Naive thymus-derived CD4-positive, alpha-beta T cell (primary cell): ENCODE results near the gene NWD2. TPM values are rescaled to one million over a fixed set of nuclear protein-coding genes. Genes with fewer than 3 reads are reported as not detected.

Experiments
- ATAC-seq: fragments of 150-1000 bp; cut with Tn5 transposase; 2 replicates; pipeline ENCODE4 v1.10.0; 2021; ENCODE audit warnings: mild to moderate bottlenecking, moderate library complexity
- CTCF ChIA-PET: fragments of 350-600 bp; sonication (Branson Sonifier 250); formaldehyde crosslinking; loops from one replicate; lab custom pipeline; 2021; ENCODE audit warnings: antibody characterized with exemption; lab: Charles Lee
- POLR2A ChIA-PET: fragments of 350-600 bp; sonication (Branson Sonifier 250); formaldehyde crosslinking; loops from one replicate; lab custom pipeline; 2021; ENCODE audit warnings: antibody characterized with exemption, inconsistent platforms; lab: Charles Lee
- DNase-seq, 9 donors: peaks; one replicate each; pipeline versions ENCODE4 v3.0.0 to v3.0.0-alpha.2; 2020 to 2022; ENCODE audit warnings: mixed read lengths in 1 of 9
- H3K27ac ChIP-seq: one replicate; pipeline ENCODE4 v1.7.0; 2013; ENCODE audit warnings: mild to moderate bottlenecking, low read depth, low read length, moderate library complexity
- H3K27me3 ChIP-seq, 2 donors: one replicate each; pipeline ENCODE4 v1.7.0; 2013; ENCODE audit warnings: low read length in 2 of 2, mild to moderate bottlenecking in 2 of 2, moderate library complexity in 2 of 2; ENCODE audit not compliant: control insufficient read depth in 2 of 2, insufficient read depth in 2 of 2
- H3K36me3 ChIP-seq, 3 experiments: 1 replicate in 2 of 3; 2 replicates in 1 of 3; pipeline ENCODE4 v1.7.0; 2013; ENCODE audit warnings: low read length in 3 of 3, mild to moderate bottlenecking in 3 of 3, moderate library complexity in 1 of 3; ENCODE audit not compliant: insufficient read depth in 3 of 3, control insufficient read depth in 2 of 3
- H3K4me1 ChIP-seq, 2 donors: one replicate each; pipeline ENCODE4 v1.7.0; 2013; ENCODE audit warnings: low read length in 2 of 2, mild to moderate bottlenecking in 2 of 2, moderate library complexity in 1 of 2; ENCODE audit not compliant: control insufficient read depth in 2 of 2, insufficient read depth in 2 of 2
- H3K4me3 ChIP-seq: 2 replicates; pipeline ENCODE4 v1.7.0; 2013; ENCODE audit warnings: mild to moderate bottlenecking, low read length
- H3K9me3 ChIP-seq, 3 experiments: 1 replicate in 2 of 3; 2 replicates in 1 of 3; pipeline ENCODE4 v1.7.0; 2013; ENCODE audit warnings: low read length in 3 of 3; ENCODE audit not compliant: control insufficient read depth in 2 of 3
- H3K27ac Mint-ChIP-seq, 9 donors: one replicate each; pipeline ENCODE4 v1.8.0; 2020 to 2022; ENCODE audit warnings: mixed read lengths in 9 of 9, mild to moderate bottlenecking in 8 of 9, moderate library complexity in 5 of 9, inconsistent platforms in 2 of 9
- H3K27me3 Mint-ChIP-seq, 5 donors: one replicate each; pipeline ENCODE4 v1.8.0; 2021 to 2022; ENCODE audit warnings: mixed read lengths in 5 of 5, mild to moderate bottlenecking in 1 of 5
- H3K36me3 Mint-ChIP-seq, 5 donors: one replicate each; pipeline ENCODE4 v1.8.0; 2020 to 2022; ENCODE audit warnings: mixed read lengths in 5 of 5, mild to moderate bottlenecking in 3 of 5, inconsistent platforms in 1 of 5
- H3K4me1 Mint-ChIP-seq, 7 donors: one replicate each; pipeline ENCODE4 v1.8.0; 2020 to 2022; ENCODE audit warnings: mixed read lengths in 7 of 7, mild to moderate bottlenecking in 3 of 7, inconsistent platforms in 1 of 7
- H3K4me3 Mint-ChIP-seq, 10 donors: one replicate each; pipeline ENCODE4 v1.8.0; 2020 to 2022; ENCODE audit warnings: mild to moderate bottlenecking in 10 of 10, mixed read lengths in 10 of 10, moderate library complexity in 6 of 10, inconsistent platforms in 2 of 10
- H3K9me3 Mint-ChIP-seq, 11 donors: one replicate each; pipeline ENCODE4 v1.8.0; 2020 to 2022; ENCODE audit warnings: mixed read lengths in 11 of 11, mild to moderate bottlenecking in 4 of 11, inconsistent platforms in 1 of 11, moderate library complexity in 1 of 11
- intact Hi-C, 2 donors: fragments of 100-400 bp; cut with micrococcal nuclease; formaldehyde crosslinking; loops; one replicate each; pipeline ENCODE4 v1.15.1; 2023
- polyA plus RNA-seq, 2 donors: library from polyadenylated mRNA; unstranded; fragments of 300-500 nt; fragmentation: Illumina TruSeq; gene quantifications; one replicate each; pipeline ENCODE4 v1.2.3, GENCODE V29; 2021
- total RNA-seq, 6 experiments: library from RNA in 5 of 6; stranded (reverse) in 5 of 6; gene quantifications; 1 replicate in 5 of 6; 2 replicates in 1 of 6; pipeline ENCODE4 v1.2.3 and lab custom pipeline; 2021 to 2026

Gene NWD2
- total and polyA plus RNA-seq, 7 experiments from 2014 or later: not detected

DNA sequence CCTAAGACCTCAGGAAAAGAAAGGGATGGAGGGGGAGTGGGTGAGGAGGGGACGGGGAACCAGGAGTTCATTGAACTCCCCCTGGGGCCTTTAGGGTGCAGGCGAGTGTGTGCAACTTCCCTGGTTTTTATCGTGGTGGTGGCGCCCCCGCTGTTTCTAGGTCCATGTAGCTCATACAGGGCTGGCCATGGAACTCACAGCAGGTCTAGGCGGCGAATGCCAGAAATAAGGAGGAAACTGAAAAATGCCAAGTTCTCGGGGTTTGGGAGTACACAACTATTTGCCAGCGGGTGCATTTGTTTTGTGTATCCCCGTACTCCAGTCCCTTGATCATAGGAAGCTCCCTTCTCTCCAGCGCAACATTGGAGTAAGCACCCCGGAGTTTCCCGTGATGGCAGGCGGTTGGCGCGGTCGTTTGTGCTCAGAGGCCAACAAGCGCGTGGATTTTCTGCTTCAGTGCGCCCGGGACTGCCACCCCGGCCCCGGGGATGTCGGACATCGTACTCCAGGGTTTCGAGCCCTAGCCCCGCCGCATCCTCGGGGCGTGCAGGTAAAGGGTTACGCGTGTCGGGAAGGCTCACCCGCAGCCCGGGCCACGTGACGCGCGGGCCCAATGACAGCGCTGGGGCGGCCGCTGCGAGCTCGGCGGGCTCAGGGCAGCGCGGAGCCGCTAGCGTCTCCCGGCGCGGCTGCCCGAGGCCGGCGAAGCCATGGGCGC is 208.9 kb downstream of the NWD2 start:
- ATAC-seq (peak; percentile 88), DNase-seq (peak; percentile 25 to 61 (median 49))
- Mint-ChIP-seq H3K4me1 (peaks cover 0 to 18% (median 14%) of the 10 kb centered on the region in 7 donors), H3K36me3 (no peaks in the 10 kb centered on the region), H3K27me3 (peaks cover 31 to 78% (median 57%) of the 10 kb centered on the region in 5 donors), H3K9me3 (no peaks in the 10 kb centered on the region), H3K4me3 (peak overlapping the region; percentile 79 to 89 (median 86)), H3K27ac (peak overlapping the region in 1 of 9 donors; percentile 38)
- H3K27ac ChIP-seq: no peak overlapping the region
- H3K9me3 ChIP-seq: no peaks in the 10 kb centered on the region
- H3K36me3 ChIP-seq: no peaks in the 10 kb centered on the region
- POLR2A ChIA-PET: no interaction called here
- H3K4me1 ChIP-seq: peaks cover 0 to 14% of the 10 kb centered on the region in 2 donors
- CTCF ChIA-PET: interaction anchor here (0.5 to 1.8 kb wide), 8 partner anchors 63 to 1564 kb away, joined by 3 to 20 read pairs (median 3); no protein-coding TSS in a partner anchor
- H3K27me3 ChIP-seq: peaks cover 0 to 4% of the 10 kb centered on the region in 2 donors
- peak overlapping the region; percentile 66 for H3K4me3 ChIP-seq
- intact Hi-C loops: loop anchor here (1.0 to 10.0 kb wide), 10 partner anchors 113 to 582 kb away; partner anchors contain the start of genes RELL1 (in 2 of the 2) and TBC1D1 (in 1 of the 2)

DNA sequence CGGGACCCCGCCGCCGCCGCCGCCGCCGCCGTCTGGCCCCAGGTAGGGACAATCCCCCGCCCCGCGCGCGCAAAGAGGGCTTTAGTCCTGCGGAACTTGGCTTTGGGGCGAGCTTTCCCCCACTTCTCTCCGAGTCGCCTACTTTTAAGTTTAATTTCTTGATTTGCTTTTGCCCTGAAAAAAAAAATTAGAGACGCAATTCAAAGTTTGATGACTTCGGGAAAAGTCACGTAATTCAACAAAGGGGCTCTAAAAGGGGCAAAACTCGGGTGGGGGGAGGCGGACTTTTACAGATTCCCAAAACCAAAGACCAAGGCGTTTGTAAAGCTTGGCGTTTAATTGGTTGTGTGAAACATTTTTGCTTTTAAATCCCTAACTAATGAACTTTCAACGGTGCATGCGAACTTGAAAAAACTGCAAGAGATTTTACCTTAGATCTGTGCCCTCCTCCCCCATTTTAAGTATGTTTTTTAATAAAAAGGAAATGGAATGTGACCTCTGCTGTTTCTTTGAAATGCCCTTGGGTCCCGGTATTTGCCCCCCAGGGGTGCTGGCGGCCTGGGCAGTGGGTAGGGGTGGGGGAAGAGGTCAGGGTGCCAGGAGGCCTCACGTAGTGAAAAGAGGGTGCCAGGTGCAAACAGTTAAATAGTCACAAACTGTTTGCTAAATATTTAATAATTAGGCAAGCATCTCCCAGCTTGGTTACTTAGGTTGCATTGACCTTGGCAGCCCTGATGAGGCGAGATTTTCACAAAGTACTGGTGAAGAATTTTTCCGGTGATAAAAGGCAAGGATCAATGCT is 209.7 kb downstream of the NWD2 start:
- POLR2A ChIA-PET: no interaction called here
- peak in 1 of 9 donors; percentile 2 for DNase-seq
- no peak overlapping the region for H3K27ac ChIP-seq

DNA sequence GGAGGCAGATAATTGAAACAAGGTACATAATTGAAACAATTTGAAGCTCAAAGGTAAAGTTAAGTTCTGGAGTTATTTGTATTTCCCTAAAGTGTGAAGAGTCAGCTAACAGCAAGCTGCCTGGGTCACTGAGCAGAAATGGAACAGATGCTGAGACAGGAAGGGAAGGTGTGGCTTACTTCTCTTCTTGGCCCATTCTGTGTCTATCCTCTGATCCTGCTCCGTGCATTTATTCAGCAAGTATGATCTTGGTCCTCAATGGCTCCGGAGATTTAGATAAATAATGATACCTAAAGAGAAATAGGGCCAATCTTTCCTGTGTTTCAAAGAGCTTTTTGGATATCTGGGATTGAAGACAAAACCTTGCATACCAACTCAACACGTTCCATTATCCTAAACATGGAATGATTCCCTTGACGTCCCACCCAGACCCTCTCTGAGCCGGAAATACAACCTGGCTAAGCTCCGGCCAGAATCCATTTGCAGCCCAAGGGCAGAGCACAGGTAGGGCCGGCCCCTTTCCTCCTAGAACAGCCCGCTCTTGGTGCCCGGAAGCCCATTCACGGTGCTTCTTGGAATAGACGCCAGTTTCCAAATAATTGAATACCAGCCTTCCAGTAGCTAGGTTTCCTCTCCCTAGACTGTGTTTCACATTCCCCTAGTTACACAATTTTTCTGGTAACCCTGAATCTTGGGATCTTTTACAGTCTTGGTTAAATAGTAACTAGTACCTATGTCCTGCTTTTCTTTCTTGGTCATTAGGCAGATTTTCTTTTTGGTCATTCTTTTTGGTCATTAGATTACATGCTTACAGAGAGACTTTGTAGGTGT is 211.0 kb downstream of the NWD2 start:
- intact Hi-C loops: loop anchor here in 1 of 2 donors (10.0 kb wide), 1 partner anchor 229 kb away; the partner anchor contains the start of gene RELL1
- Histone ChIP-seq H3K36me3 (no peaks in the 10 kb centered on the region), H3K9me3 (no peaks in the 10 kb centered on the region), H3K27me3 (peaks cover 0 to 4% of the 10 kb centered on the region in 2 donors), H3K27ac (no peak overlapping the region), H3K4me1 (peaks cover 0 to 14% of the 10 kb centered on the region in 2 donors), H3K4me3 (no peak overlapping the region)
- CTCF ChIA-PET: no interaction called here
- H3K9me3 Mint-ChIP-seq: peaks cover 0 to 3% (median 0%) of the 10 kb centered on the region in 11 donors
- H3K27ac Mint-ChIP-seq: no peak overlapping the region
- H3K4me3 Mint-ChIP-seq: peak overlapping the region in 2 of 10 donors; percentile 83 to 85
- H3K4me1 Mint-ChIP-seq: peaks cover 0 to 18% (median 14%) of the 10 kb centered on the region in 7 donors
- ATAC-seq: no peak
- POLR2A ChIA-PET: no interaction called here
- peaks cover 30 to 71% (median 58%) of the 10 kb centered on the region in 5 donors for H3K27me3 Mint-ChIP-seq
- no peak for DNase-seq
- H3K36me3 Mint-ChIP-seq: peaks cover 0 to 3% (median 0%) of the 10 kb centered on the region in 5 donors

More for the DNA sequence above, 209.7 kb downstream of the NWD2 start:
- Histone ChIP-seq H3K4me3 (peak overlapping the region; percentile 30), H3K27me3 (peaks cover 0 to 4% of the 10 kb centered on the region in 2 donors), H3K4me1 (peaks cover 0 to 14% of the 10 kb centered on the region in 2 donors), H3K9me3 (no peaks in the 10 kb centered on the region), H3K36me3 (no peaks in the 10 kb centered on the region)
- H3K4me1 Mint-ChIP-seq: peaks cover 0 to 18% (median 14%) of the 10 kb centered on the region in 7 donors
- intact Hi-C loops: loop anchor here (1.0 to 10.0 kb wide), 10 partner anchors 112 to 581 kb away; partner anchors contain the start of genes RELL1 (in 2 of the 2) and TBC1D1 (in 1 of the 2)
- peak overlapping the region in 1 of 9 donors; percentile 27 for H3K27ac Mint-ChIP-seq
- no peaks in the 10 kb centered on the region for H3K36me3 Mint-ChIP-seq
- no peak for ATAC-seq
- peak overlapping the region; percentile 51 to 85 (median 72) for H3K4me3 Mint-ChIP-seq
- H3K9me3 Mint-ChIP-seq: no peaks in the 10 kb centered on the region
- H3K27me3 Mint-ChIP-seq: peaks cover 31 to 77% (median 55%) of the 10 kb centered on the region in 5 donors
- CTCF ChIA-PET: interaction anchor here (0.5 to 1.8 kb wide), 5 partner anchors 62 to 340 kb away, joined by 3 to 20 read pairs (median 3); no protein-coding TSS in a partner anchor

DNA sequence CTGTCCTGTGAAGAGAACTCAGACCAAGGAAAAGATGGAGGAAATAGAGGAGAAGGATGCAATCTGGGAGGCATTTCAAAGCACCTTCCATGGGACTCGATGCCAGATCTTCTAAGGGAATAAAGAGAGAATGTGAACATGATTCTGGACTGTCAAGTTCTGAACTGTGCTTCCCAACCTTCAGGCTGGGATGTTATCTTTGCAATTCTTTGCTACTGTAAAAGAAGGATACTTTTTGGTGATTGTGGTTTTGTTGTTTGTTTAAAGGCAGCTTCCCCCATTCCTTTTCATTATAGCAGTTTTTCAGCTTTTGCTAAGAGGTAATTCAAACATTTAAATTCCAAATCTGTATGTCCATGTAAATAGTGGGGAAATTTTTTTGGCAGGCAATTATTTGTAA is 217.3 kb downstream of the NWD2 start:
- Mint-ChIP-seq H3K4me3 (no peak overlapping the region), H3K27ac (no peak overlapping the region), H3K27me3 (peaks cover 14 to 37% (median 26%) of the 10 kb centered on the region in 5 donors), H3K4me1 (peaks cover 0 to 2% (median 0%) of the 10 kb centered on the region in 7 donors), H3K36me3 (peaks cover 0 to 3% (median 0%) of the 10 kb centered on the region in 5 donors), H3K9me3 (peaks cover 0 to 3% (median 0%) of the 10 kb centered on the region in 11 donors)
- ATAC-seq (no peak), DNase-seq (no peak)
- H3K27ac ChIP-seq: no peak overlapping the region
- H3K4me3 ChIP-seq: no peak overlapping the region
- ChIA-PET POLR2A (no interaction called here), CTCF (no interaction called here)
- H3K27me3 ChIP-seq: no peaks in the 10 kb centered on the region
- H3K36me3 ChIP-seq: no peaks in the 10 kb centered on the region
- H3K9me3 ChIP-seq: no peaks in the 10 kb centered on the region
- intact Hi-C loops: no loop called here
- H3K4me1 ChIP-seq: no peaks in the 10 kb centered on the region

DNA sequence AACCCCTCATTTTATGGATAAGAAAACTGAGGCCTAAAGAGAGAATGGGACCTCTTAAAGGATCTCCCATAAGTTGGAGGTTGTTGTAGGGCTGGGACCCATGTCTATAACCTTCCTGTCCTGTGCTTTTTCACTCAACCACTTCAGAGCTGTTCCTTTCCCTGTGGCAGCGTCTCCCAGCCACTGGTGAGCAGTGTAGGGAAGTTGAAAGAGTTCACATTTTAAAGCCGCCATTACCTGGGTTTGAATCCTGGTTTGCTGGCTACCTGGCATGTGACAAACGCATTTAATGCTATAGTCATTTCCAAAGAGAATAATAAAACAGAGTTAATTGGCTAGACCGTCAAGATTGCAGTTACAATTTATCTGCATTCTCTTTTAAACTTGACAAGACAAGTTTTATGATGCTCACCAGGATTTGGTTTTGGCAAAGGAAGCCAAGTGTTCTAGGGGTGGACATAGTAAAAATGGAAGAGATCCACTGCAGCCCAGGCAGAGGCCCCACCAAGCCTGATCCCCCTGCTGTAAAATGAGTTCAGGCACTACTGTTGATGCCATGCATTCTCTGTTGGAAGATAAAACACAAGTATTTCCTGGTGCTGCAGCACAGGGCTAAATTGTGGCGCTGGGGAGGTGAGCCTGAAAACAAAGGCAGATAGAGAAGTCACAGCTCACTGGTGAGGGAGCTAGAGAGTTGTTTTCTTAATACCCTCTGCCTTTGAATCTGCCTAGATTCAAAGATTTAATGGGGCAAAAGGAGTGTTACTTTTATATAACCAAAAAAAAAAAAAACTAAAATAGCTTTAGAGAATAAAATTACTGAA is 218.7 kb downstream of the NWD2 start:
- no peak overlapping the region for H3K27ac ChIP-seq
- H3K36me3 ChIP-seq: no peaks in the 10 kb centered on the region
- Mint-ChIP-seq H3K27me3 (peaks cover 14 to 28% (median 21%) of the 10 kb centered on the region in 5 donors), H3K27ac (no peak overlapping the region), H3K4me1 (peaks cover 0 to 2% (median 0%) of the 10 kb centered on the region in 7 donors), H3K4me3 (no peak overlapping the region), H3K36me3 (peaks cover 0 to 3% (median 0%) of the 10 kb centered on the region in 5 donors), H3K9me3 (peaks cover 0 to 3% (median 0%) of the 10 kb centered on the region in 11 donors)
- intact Hi-C loops: no loop called here
- ATAC-seq: no peak
- H3K4me1 ChIP-seq: no peaks in the 10 kb centered on the region
- no peak for DNase-seq
- H3K9me3 ChIP-seq: no peaks in the 10 kb centered on the region
- H3K4me3 ChIP-seq: no peak overlapping the region
- ChIA-PET POLR2A (interaction anchor here (0.6 kb wide), 1 partner anchor 38 kb away, joined by 4 read pairs; no protein-coding TSS in a partner anchor), CTCF (no interaction called here)
- H3K27me3 ChIP-seq: no peaks in the 10 kb centered on the region
